ENCODE results near the gene FBXL15.

GRCh38 chr10:102401342-102401654, 19.3 kb upstream of the FBXL15 start:
- no peak for TF ChIP-seq POLR2A (IDR thresholded peaks at IDR 0.05)
- no peak for TF ChIP-seq CTCF (IDR thresholded peaks at IDR 0.05 in 8 of 11, conservative IDR thresholded peaks at IDR 0.05 in 3 of 11)
